ENCODE data around the gene EGF. TPM values are rescaled to one million over a fixed set of nuclear protein-coding genes. Genes with fewer than 3 reads are reported as not detected.

Gene EGF
- total RNA-seq, 1 donor from 2014 or later, result 25.5 TPM

GRCh38 chr4:109879081-109879480 is 33.6 kb upstream of the EGF start:
- H3K27me3 Mint-ChIP-seq, result no peaks in the 10 kb centered on the region
- no peak for DNase-seq (ENCODE audit: extremely low spot score, unreplicated experiment)
- no peaks in the 10 kb centered on the region for H3K4me1 Mint-ChIP-seq (ENCODE audit: unreplicated experiment)
- H3K4me3 Mint-ChIP-seq, result no peak overlapping the region
- no peak for TF ChIP-seq CTCF (conservative IDR thresholded peaks at IDR 0.05)
- H3K9me3 Mint-ChIP-seq, result no peaks in the 10 kb centered on the region
- H3K36me3 Mint-ChIP-seq, result no peaks in the 10 kb centered on the region
- no peak overlapping the region for H3K27ac Mint-ChIP-seq

DNA sequence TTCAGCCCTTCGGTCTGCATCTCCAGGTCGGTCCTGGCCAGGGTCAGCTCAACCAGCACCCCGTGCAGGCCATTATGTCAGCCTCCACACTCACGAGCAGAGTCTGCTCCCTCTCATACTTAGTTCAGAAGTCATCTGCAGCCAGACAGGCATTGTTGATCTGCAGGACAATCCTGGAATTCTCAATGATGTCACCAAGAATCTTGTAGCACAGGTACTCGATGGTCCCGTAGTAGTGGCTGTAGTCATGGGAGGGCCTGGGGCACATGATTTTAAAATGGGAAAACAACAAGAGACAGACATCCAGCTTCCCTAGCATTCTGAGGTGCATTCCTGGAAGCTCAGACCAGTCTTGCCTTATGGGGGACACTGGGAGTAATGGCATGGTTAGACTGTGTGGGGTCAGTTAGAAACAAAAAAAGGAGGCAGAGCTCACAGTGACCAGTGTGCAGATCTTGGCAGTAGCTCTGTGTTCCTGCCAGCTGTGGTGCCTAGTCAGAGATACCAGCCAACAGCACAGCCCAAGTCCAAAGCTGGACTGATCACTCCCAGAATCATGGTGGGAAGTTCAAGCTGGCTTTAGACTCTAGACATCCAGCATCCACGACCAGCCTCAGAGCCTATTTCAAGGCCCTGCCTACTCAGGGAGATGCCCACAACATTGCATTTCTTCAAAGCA is 32.9 kb upstream of the EGF start:
- Mint-ChIP-seq H3K9me3 (no peaks in the 10 kb centered on the region), H3K36me3 (no peaks in the 10 kb centered on the region), H3K27me3 (no peaks in the 10 kb centered on the region), H3K27ac (peak overlapping the region; percentile 48), H3K4me1 (ENCODE audit: unreplicated experiment) (no peaks in the 10 kb centered on the region), H3K4me3 (no peak overlapping the region)
- no peak for DNase-seq (ENCODE audit: extremely low spot score, unreplicated experiment)
- no peak for TF ChIP-seq CTCF (conservative IDR thresholded peaks at IDR 0.05)

DNA sequence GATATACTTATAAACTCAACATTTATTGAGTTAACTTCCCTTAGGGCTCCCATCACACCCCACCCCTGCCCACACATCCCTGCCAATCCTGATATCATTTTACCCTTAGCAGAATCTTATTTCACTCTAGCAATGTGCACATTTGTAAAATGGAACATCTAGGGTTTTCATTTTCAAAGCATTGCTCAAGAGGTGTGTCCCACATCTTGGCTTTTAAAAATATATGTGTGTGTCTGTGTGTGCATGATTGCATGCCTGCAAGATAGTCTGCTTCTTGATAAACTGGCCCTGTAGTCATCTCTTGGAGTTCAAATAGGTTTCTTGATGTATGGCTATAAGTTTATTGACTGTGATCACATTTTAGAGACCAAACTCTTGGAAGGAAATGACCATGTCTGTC is 26.4 kb upstream of the EGF start:
- no peaks in the 10 kb centered on the region for H3K9me3 Mint-ChIP-seq
- H3K27me3 Mint-ChIP-seq, result no peaks in the 10 kb centered on the region
- no peaks in the 10 kb centered on the region for H3K4me1 Mint-ChIP-seq (ENCODE audit: unreplicated experiment)
- H3K36me3 Mint-ChIP-seq, result no peaks in the 10 kb centered on the region
- H3K27ac Mint-ChIP-seq, result no peak overlapping the region
- TF ChIP-seq CTCF (conservative IDR thresholded peaks at IDR 0.05), result no peak
- no peak overlapping the region for H3K4me3 Mint-ChIP-seq
- no peak for DNase-seq (ENCODE audit: extremely low spot score, unreplicated experiment)

DNA sequence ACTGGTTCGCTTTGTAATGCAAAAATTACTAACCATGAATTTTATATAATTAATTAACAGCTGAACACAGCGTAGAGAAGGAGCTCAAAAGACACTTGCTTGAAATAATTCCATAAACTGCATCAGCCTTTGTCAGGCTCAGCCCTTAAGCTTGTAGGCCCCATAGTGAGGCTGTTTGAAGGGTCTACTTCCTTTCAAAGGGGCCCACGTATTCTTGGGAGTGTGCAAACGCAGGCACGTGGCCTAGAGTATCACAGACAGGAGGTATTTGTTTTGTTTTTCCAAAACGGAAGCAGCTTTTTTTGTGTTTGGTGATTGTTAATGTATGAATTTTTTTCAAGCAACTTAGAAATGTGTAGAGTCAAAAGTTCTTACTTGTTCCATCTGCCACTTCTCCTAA is 25.6 kb upstream of the EGF start:
- Mint-ChIP-seq H3K27ac (no peak overlapping the region), H3K36me3 (no peaks in the 10 kb centered on the region), H3K4me3 (no peak overlapping the region), H3K9me3 (no peaks in the 10 kb centered on the region), H3K27me3 (no peaks in the 10 kb centered on the region), H3K4me1 (ENCODE audit: unreplicated experiment) (no peaks in the 10 kb centered on the region)
- no peak for DNase-seq (ENCODE audit: extremely low spot score, unreplicated experiment)
- no peak for TF ChIP-seq CTCF (conservative IDR thresholded peaks at IDR 0.05)

- no peak for TF ChIP-seq CTCF (conservative IDR thresholded peaks at IDR 0.05)
- DNase-seq (ENCODE audit: extremely low spot score, unreplicated experiment), result no peak
- no peak overlapping the region for H3K27ac Mint-ChIP-seq
- no peaks in the 10 kb centered on the region for H3K36me3 Mint-ChIP-seq
- no peak overlapping the region for H3K4me3 Mint-ChIP-seq
- H3K4me1 Mint-ChIP-seq (ENCODE audit: unreplicated experiment), result no peaks in the 10 kb centered on the region
- H3K9me3 Mint-ChIP-seq, result no peaks in the 10 kb centered on the region
- no peaks in the 10 kb centered on the region for H3K27me3 Mint-ChIP-seq
These were observed 22.6 kb upstream of the EGF start for GRCh38 chr4:109890076-109890475.

Data from type B pancreatic cell (in vitro differentiated cells).